K562 (cell line): ENCODE measurements around the gene ZNF584. TPM values are rescaled to one million over a fixed set of nuclear protein-coding genes. Genes with fewer than 3 reads are reported as not detected.

Experiments
- HDAC6 ChIP-seq: IDR thresholded peaks from 2 replicates; pipeline ENCODE4 v1.6.1; 2012; ENCODE audit warnings: low read depth, mild to moderate bottlenecking, control low read depth, inconsistent platforms, low read length, moderate library complexity
- HLTF ChIP-seq: fragments of 450-650 bp; IDR thresholded peaks from 2 replicates; pipeline ENCODE4 v1.6.1; 2016
- HMGN3 ChIP-seq: IDR thresholded peaks from 2 replicates; pipeline ENCODE4 v1.6.1; 2011; ENCODE audit warnings: borderline replicate concordance, low read depth, mild to moderate bottlenecking, mixed read lengths, low read length; ENCODE audit not compliant: insufficient read length; ENCODE audit errors: extremely low read depth
- KDM5B ChIP-seq: fragments of 200-600 bp; sonication (generic); IDR thresholded peaks from 2 replicates; pipeline ENCODE4 v1.6.1; 2012; ENCODE audit warnings: low read depth, mild to moderate bottlenecking, moderate library complexity, low read length, control low read depth, inconsistent platforms; ENCODE audit not compliant: insufficient replicate concordance
- LCOR ChIP-seq: sonication (generic); formaldehyde crosslinking; IDR thresholded peaks from 2 replicates; pipeline ENCODE4 v1.8.0; 2022; ENCODE audit warnings: mild to moderate bottlenecking, missing genetic modification reagents
- MED1 ChIP-seq: sonication (generic); formaldehyde crosslinking; IDR thresholded peaks from 2 replicates; pipeline ENCODE4 v1.8.1; 2023; ENCODE audit warnings: missing genetic modification reagents, borderline replicate concordance
- MXI1 ChIP-seq: IDR thresholded peaks from 2 replicates; pipeline ENCODE4 v1.6.1; 2011; ENCODE audit warnings: low read depth, mild to moderate bottlenecking, improper control_type of control experiment, low read length
- NCOA6 ChIP-seq: fragments of 450-650 bp; IDR thresholded peaks from 2 replicates; pipeline ENCODE4 v1.6.1; 2017; ENCODE audit warnings: mild to moderate bottlenecking
- NONO ChIP-seq, 2 experiments: fragments of 200-400 bp in 1 of 2; fragments of 450-650 bp in 1 of 2; formaldehyde crosslinking in 1 of 2; IDR thresholded peaks; 2 replicates each; pipeline ENCODE4 v1.6.1; 2017; ENCODE audit warnings: low read depth in 2 of 2, mild to moderate bottlenecking in 2 of 2, moderate library complexity in 2 of 2, low read length in 1 of 2
- POLR2AphosphoS2 ChIP-seq: IDR thresholded peaks from 2 replicates; pipeline ENCODE4 v1.6.1; 2012; ENCODE audit warnings: low read length, improper control_type of control experiment
- ZNF124 ChIP-seq: sonication (generic); formaldehyde crosslinking; IDR thresholded peaks from 2 replicates; pipeline ENCODE4 v1.8.1; 2022; ENCODE audit warnings: missing genetic modification reagents
- ZNF707 ChIP-seq: fragments of 250-450 bp; sonication (Bioruptor Pico); conservative IDR thresholded peaks from 2 replicates; pipeline ENCODE4 v1.8.0; 2022; ENCODE audit warnings: inconsistent platforms, mild to moderate bottlenecking, moderate library complexity
- polyA plus RNA-seq, 8 experiments: library from polyadenylated mRNA; depleted of rRNA in 4 of 8; stranded (reverse) in 5 of 8; unstranded in 3 of 8; fragments of >200 nt; fragmentation: Nextera tagmentation in 2 of 8; fragmentation: Illumina TruSeq in 1 of 8; extraction: Ambion mirVana in 2 of 8; extraction: Trizol in 1 of 8; gene quantifications; 2 replicates each; pipeline versions ENCODE4 v1.2.1 to v1.2.3, GENCODE V29; 2011 to 2014; ENCODE audit warnings: inconsistent platforms in 1 of 8, missing spikeins in 1 of 8
- total RNA-seq, 7 experiments: library from RNA; depleted of rRNA in 6 of 7; stranded (reverse); fragments of >200 nt in 6 of 7; fragmentation: Illumina TruSeq in 2 of 7; extraction: Trizol in 2 of 7; gene quantifications; 2 replicates each; pipeline versions ENCODE4 v1.2.1 to v1.2.3, GENCODE V29; 2011 to 2021; ENCODE audit warnings: low replicate concordance in 1 of 7
- TF ChIP-seq, protein P1 (sequence below), 2 experiments: IDR thresholded peaks; 2 replicates each; pipeline ENCODE4 v1.6.1; 2012; ENCODE audit warnings: improper control_type of control experiment in 2 of 2, low read depth in 2 of 2, low read length in 2 of 2, borderline replicate concordance in 1 of 2
- TF ChIP-seq, protein P2 (sequence below): sonication (generic); formaldehyde crosslinking; IDR thresholded peaks from 2 replicates; pipeline ENCODE4 v1.8.0; 2023; ENCODE audit warnings: missing genetic modification reagents, mild to moderate bottlenecking, borderline replicate concordance
- TF ChIP-seq, protein P3 (sequence below): fragments of 450-650 bp; formaldehyde crosslinking; IDR thresholded peaks from 2 replicates; pipeline ENCODE4 v1.4.0; 2020; ENCODE audit warnings: mild to moderate bottlenecking, mixed read lengths

ZNF584 gene
- total and polyA plus RNA-seq, 9 of the 15 experiments (the other 6 are each of a cell fraction or from before 2014, with no cell fraction given), result 5.8 to 43.4 (median 24.6) TPM

DNA sequence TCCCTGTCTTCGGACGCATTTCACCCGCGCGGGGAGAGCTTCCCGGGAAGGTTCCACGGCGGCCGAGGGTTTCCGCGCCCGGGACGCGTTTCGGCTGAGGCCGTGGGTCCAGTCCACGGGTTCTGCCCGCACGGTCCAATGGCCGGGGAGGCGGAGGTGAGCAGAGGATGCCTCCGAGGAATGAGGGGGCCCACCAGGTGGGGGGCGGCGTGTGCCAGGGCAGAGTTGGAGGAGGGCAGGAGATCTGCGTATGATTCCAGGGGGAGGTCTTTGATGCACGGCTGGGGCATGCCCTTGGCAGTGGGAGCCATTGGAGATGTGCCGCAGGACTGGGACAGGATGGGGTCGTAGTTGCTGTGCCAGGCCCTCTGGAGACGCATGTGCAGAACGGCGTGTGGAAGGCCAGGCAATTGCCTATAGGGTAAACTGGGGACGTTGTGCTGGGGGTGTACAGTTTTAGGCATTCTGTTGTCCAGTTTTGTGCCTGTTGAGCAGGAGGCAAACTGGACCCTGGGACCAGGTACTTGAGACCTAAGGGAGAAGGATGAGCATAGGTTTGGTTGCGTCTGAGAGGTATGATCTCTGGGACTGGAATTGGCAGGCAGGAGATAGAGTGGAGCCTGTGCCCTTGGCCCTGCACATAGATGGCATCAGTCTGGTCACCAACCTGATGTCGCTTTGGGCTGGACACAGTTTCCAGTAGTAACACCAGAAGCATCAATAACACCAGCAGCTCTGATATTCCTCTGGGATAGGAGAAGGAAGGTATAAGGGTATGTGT is 751 bp downstream of the ZNF584 start (continued):
- TF ChIP-seq ZNF707 (CRISPR knock-in tag), result no peak
- TF ChIP-seq, protein P1, sequence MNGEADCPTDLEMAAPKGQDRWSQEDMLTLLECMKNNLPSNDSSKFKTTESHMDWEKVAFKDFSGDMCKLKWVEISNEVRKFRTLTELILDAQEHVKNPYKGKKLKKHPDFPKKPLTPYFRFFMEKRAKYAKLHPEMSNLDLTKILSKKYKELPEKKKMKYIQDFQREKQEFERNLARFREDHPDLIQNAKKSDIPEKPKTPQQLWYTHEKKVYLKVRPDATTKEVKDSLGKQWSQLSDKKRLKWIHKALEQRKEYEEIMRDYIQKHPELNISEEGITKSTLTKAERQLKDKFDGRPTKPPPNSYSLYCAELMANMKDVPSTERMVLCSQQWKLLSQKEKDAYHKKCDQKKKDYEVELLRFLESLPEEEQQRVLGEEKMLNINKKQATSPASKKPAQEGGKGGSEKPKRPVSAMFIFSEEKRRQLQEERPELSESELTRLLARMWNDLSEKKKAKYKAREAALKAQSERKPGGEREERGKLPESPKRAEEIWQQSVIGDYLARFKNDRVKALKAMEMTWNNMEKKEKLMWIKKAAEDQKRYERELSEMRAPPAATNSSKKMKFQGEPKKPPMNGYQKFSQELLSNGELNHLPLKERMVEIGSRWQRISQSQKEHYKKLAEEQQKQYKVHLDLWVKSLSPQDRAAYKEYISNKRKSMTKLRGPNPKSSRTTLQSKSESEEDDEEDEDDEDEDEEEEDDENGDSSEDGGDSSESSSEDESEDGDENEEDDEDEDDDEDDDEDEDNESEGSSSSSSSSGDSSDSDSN (IDR thresholded peaks at IDR 0.05; ENCODE audit: borderline replicate concordance in 1 of 2, low read depth in 2 of 2, low read length in 2 of 2), result no peak
- TF ChIP-seq MXI1, result no peak
- TF ChIP-seq HMGN3, result no peak
- TF ChIP-seq LCOR, result no peak; the same call in 1 of the 2 replicates
- TF ChIP-seq, protein P2, sequence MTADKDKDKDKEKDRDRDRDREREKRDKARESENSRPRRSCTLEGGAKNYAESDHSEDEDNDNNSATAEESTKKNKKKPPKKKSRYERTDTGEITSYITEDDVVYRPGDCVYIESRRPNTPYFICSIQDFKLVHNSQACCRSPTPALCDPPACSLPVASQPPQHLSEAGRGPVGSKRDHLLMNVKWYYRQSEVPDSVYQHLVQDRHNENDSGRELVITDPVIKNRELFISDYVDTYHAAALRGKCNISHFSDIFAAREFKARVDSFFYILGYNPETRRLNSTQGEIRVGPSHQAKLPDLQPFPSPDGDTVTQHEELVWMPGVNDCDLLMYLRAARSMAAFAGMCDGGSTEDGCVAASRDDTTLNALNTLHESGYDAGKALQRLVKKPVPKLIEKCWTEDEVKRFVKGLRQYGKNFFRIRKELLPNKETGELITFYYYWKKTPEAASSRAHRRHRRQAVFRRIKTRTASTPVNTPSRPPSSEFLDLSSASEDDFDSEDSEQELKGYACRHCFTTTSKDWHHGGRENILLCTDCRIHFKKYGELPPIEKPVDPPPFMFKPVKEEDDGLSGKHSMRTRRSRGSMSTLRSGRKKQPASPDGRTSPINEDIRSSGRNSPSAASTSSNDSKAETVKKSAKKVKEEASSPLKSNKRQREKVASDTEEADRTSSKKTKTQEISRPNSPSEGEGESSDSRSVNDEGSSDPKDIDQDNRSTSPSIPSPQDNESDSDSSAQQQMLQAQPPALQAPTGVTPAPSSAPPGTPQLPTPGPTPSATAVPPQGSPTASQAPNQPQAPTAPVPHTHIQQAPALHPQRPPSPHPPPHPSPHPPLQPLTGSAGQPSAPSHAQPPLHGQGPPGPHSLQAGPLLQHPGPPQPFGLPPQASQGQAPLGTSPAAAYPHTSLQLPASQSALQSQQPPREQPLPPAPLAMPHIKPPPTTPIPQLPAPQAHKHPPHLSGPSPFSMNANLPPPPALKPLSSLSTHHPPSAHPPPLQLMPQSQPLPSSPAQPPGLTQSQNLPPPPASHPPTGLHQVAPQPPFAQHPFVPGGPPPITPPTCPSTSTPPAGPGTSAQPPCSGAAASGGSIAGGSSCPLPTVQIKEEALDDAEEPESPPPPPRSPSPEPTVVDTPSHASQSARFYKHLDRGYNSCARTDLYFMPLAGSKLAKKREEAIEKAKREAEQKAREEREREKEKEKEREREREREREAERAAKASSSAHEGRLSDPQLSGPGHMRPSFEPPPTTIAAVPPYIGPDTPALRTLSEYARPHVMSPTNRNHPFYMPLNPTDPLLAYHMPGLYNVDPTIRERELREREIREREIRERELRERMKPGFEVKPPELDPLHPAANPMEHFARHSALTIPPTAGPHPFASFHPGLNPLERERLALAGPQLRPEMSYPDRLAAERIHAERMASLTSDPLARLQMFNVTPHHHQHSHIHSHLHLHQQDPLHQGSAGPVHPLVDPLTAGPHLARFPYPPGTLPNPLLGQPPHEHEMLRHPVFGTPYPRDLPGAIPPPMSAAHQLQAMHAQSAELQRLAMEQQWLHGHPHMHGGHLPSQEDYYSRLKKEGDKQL (CRISPR knock-in tag), result no peak
- TF ChIP-seq, protein P3, sequence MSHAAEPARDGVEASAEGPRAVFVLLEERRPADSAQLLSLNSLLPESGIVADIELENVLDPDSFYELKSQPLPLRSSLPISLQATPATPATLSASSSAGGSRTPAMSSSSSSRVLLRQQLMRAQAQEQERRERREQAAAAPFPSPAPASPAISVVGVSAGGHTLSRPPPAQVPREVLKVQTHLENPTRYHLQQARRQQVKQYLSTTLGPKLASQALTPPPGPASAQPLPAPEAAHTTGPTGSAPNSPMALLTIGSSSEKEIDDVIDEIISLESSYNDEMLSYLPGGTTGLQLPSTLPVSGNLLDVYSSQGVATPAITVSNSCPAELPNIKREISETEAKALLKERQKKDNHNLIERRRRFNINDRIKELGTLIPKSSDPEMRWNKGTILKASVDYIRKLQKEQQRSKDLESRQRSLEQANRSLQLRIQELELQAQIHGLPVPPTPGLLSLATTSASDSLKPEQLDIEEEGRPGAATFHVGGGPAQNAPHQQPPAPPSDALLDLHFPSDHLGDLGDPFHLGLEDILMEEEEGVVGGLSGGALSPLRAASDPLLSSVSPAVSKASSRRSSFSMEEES, result no peak
- TF ChIP-seq HDAC6, result no peak
- no peak for TF ChIP-seq NONO (IDR thresholded peaks at IDR 0.05; ENCODE audit: low read depth in 2 of 2, low read length in 1 of 2)
- no peak for TF ChIP-seq ZNF124
- no peak for TF ChIP-seq NCOA6
- peak; percentile 80 for TF ChIP-seq HLTF
- TF ChIP-seq KDM5B, result peak; percentile 28
- TF ChIP-seq POLR2AphosphoS2, result no peak
- 0 out of 2 replicates have a peak, but pooled peaks have one; percentile 84 for TF ChIP-seq MED1
